Liver (tissue), 9 donors: ENCODE measurements around the gene RRAGC. TPM values are rescaled to one million over a fixed set of nuclear protein-coding genes. Genes with fewer than 3 reads are reported as not detected.

Experiments used
- DNase-seq: peaks from one replicate; pipeline ENCODE4 v3.0.0-alpha.2; 2017; ENCODE audit warnings: low spot score
- H3K27ac ChIP-seq, 2 donors: one replicate each; pipeline ENCODE4 v1.7.0; 2013; ENCODE audit warnings: inconsistent platforms in 2 of 2, low read length in 2 of 2, control low read depth in 1 of 2, low read depth in 1 of 2, mild to moderate bottlenecking in 1 of 2
- H3K27me3 ChIP-seq, 4 donors: one replicate each; pipeline versions ENCODE4 v1.6.1 to v1.7.0; 2013; ENCODE audit warnings: low read length in 3 of 4, inconsistent platforms in 1 of 4, mild to moderate bottlenecking in 1 of 4, moderate library complexity in 1 of 4; ENCODE audit not compliant: control insufficient read depth in 4 of 4, insufficient read depth in 4 of 4
- H3K36me3 ChIP-seq, 4 donors: one replicate each; pipeline versions ENCODE4 v1.6.1 to v1.7.0; 2013; ENCODE audit warnings: low read length in 3 of 4, mild to moderate bottlenecking in 3 of 4, low read depth in 1 of 4, moderate library complexity in 1 of 4; ENCODE audit not compliant: control insufficient read depth in 4 of 4, insufficient read depth in 3 of 4
- H3K4me1 ChIP-seq, 4 donors: one replicate each; pipeline versions ENCODE4 v1.6.1 to v1.7.0; 2013; ENCODE audit warnings: low read length in 3 of 4, mild to moderate bottlenecking in 3 of 4, moderate library complexity in 1 of 4; ENCODE audit not compliant: control insufficient read depth in 4 of 4, insufficient read depth in 4 of 4
- H3K4me3 ChIP-seq, 3 donors: one replicate each; pipeline versions ENCODE4 v1.6.1 to v1.7.0; 2013; ENCODE audit warnings: low read length in 3 of 3, control low read depth in 1 of 3, low read depth in 1 of 3, mild to moderate bottlenecking in 1 of 3
- H3K9ac ChIP-seq, 2 donors: one replicate each; pipeline ENCODE4 v1.7.0; 2013; ENCODE audit warnings: low read length in 2 of 2, mild to moderate bottlenecking in 2 of 2, moderate library complexity in 2 of 2, control low read depth in 1 of 2, low read depth in 1 of 2
- H3K9me3 ChIP-seq, 4 donors: one replicate each; pipeline versions ENCODE4 v1.6.1 to v1.7.0; 2013; ENCODE audit warnings: low read length in 3 of 4; ENCODE audit not compliant: control insufficient read depth in 4 of 4
- FOXA2 ChIP-seq: IDR thresholded peaks from 2 replicates; pipeline ENCODE4 v1.6.1; 2016; ENCODE audit warnings: antibody characterized with exemption
- HNF4A ChIP-seq, 2 donors: conservative IDR thresholded peaks; 2 replicates each; pipeline ENCODE4 v1.6.1; 2016; ENCODE audit warnings: antibody characterized with exemption in 2 of 2, mild to moderate bottlenecking in 2 of 2
- HNF4G ChIP-seq: IDR thresholded peaks from 2 replicates; pipeline ENCODE4 v1.6.1; 2016; ENCODE audit warnings: antibody characterized with exemption
- JUND ChIP-seq, 2 donors: IDR thresholded peaks; 2 replicates each; pipeline ENCODE4 v1.6.1; 2016; ENCODE audit warnings: antibody characterized with exemption in 2 of 2
- NR2F2 ChIP-seq: IDR thresholded peaks from 2 replicates; pipeline ENCODE4 v1.6.1; 2016; ENCODE audit warnings: antibody characterized with exemption
- RAD21 ChIP-seq, 2 donors: IDR thresholded peaks; 2 replicates each; pipeline ENCODE4 v1.6.1; 2016; ENCODE audit warnings: antibody characterized with exemption in 2 of 2, mild to moderate bottlenecking in 2 of 2
- RXRA ChIP-seq, 2 donors: IDR thresholded peaks; 2 replicates each; pipeline ENCODE4 v1.6.1; 2017 to 2018; ENCODE audit warnings: antibody characterized with exemption in 2 of 2, mild to moderate bottlenecking in 1 of 2
- SP1 ChIP-seq: IDR thresholded peaks from 2 replicates; pipeline ENCODE4 v1.6.1; 2018; ENCODE audit warnings: antibody characterized with exemption, mild to moderate bottlenecking
- TAF1 ChIP-seq: conservative IDR thresholded peaks from 2 replicates; pipeline ENCODE4 v1.6.1; 2016; ENCODE audit warnings: antibody characterized with exemption, mild to moderate bottlenecking
- YY1 ChIP-seq: IDR thresholded peaks from 2 replicates; pipeline ENCODE4 v1.6.1; 2016; ENCODE audit warnings: antibody characterized with exemption, mild to moderate bottlenecking
- WGBS: extraction: QIAGEN DNeasy Blood & Tissue Kit; methylation state at CpG from one replicate; pipeline ENCODE4 v1.1.7; 2013; 5-methylcytosine and 5-hydroxymethylcytosine counted together
- polyA plus RNA-seq, 2 donors: library from polyadenylated mRNA; stranded (reverse) in 1 of 2; unstranded in 1 of 2; fragments of 200-250 nt in 1 of 2; fragments of >200 nt in 1 of 2; fragmentation: Nextera tagmentation in 1 of 2; extraction: Ambion mirVana in 1 of 2; gene quantifications; one replicate each; pipeline versions ENCODE4 v1.2.1 to v1.2.3, GENCODE V29; 2013 to 2015
- total RNA-seq, 2 donors: library from RNA; depleted of rRNA; stranded (reverse); fragments of >200 nt; gene quantifications; one replicate each; pipeline ENCODE4 v1.2.3, GENCODE V29; 2014
- TF ChIP-seq, protein P1 (sequence below): fragments of 150-350 bp; IDR thresholded peaks from 2 replicates; pipeline ENCODE4 v1.5.1; 2017; ENCODE audit warnings: improper control_type of control experiment, low read depth, low read length; ENCODE audit not compliant: missing input control
- TF ChIP-seq, protein P2 (sequence below): IDR thresholded peaks from 2 replicates; pipeline ENCODE4 v1.6.1; 2016; ENCODE audit warnings: antibody characterized with exemption
- TF ChIP-seq, protein P3 (sequence below): IDR thresholded peaks from 2 replicates; pipeline ENCODE4 v1.6.1; 2016; ENCODE audit warnings: antibody characterized with exemption, mild to moderate bottlenecking
- donor health status: healthy.
- donor health status: healthy.
- donor health status: healthy.
- donor health status: healthy.
- donor health status: healthy.

The RRAGC gene
- total and polyA plus RNA-seq, 4 donors, result 6.6 to 10.1 (median 7.2) TPM

DNA sequence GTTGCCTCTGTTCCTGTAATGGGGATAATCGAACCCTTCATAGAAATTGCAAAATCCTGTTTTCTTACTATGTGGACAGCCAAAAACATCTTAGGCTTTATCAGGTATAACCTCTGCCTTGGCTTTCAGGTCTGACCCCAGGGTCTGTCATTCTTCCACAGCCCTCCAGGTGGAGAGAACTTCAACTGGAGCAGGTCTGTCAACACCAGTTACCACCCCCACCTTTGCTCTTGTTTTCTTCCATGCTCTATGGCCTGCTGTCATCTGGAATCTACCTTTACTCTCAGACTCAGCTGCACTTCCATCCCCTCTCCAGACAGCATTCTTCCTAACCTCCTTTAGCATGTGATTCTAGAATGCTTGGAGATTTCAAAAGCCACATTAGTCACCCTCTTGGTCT lies 32.2 kb upstream of the RRAGC start:
- no peak for DNase-seq
- Histone ChIP-seq H3K9ac (no peak overlapping the region), H3K27me3 (no peaks in the 10 kb centered on the region), H3K9me3 (no peaks in the 10 kb centered on the region), H3K4me3 (no peak overlapping the region), H3K4me1 (no peaks in the 10 kb centered on the region), H3K36me3 (no peaks in the 10 kb centered on the region), H3K27ac (no peak overlapping the region)
- 77% methylated on average over 1 of the region's 1 CpG for WGBS
- TF ChIP-seq, protein P1, sequence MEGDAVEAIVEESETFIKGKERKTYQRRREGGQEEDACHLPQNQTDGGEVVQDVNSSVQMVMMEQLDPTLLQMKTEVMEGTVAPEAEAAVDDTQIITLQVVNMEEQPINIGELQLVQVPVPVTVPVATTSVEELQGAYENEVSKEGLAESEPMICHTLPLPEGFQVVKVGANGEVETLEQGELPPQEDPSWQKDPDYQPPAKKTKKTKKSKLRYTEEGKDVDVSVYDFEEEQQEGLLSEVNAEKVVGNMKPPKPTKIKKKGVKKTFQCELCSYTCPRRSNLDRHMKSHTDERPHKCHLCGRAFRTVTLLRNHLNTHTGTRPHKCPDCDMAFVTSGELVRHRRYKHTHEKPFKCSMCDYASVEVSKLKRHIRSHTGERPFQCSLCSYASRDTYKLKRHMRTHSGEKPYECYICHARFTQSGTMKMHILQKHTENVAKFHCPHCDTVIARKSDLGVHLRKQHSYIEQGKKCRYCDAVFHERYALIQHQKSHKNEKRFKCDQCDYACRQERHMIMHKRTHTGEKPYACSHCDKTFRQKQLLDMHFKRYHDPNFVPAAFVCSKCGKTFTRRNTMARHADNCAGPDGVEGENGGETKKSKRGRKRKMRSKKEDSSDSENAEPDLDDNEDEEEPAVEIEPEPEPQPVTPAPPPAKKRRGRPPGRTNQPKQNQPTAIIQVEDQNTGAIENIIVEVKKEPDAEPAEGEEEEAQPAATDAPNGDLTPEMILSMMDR, result peak; percentile 1
- TF ChIP-seq, protein P2, sequence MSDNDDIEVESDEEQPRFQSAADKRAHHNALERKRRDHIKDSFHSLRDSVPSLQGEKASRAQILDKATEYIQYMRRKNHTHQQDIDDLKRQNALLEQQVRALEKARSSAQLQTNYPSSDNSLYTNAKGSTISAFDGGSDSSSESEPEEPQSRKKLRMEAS, result no peak

DNA sequence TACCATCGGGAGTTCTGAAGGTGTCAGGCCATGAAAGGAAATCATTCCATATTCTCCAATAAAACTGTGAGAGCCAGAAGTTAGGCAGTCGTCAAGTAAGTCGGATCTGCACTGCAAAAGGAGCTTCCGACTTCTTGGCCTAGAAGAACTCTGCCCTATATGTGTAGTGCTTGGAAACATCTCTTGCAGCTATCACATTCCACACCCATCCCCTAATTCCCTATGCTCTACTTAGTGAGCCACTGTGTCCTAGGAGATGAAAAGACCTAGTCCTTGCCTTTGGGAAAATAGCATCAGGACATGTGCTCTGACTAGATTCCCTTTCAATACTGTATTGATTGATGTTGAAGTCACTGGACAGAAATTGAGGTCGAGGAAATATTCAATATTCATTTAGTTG lies 30.0 kb upstream of the RRAGC start:
- DNase-seq, result no peak
- WGBS, result 88% methylated on average over 5 of the region's 5 CpGs
- H3K27me3 ChIP-seq, result no peaks in the 10 kb centered on the region
- no peaks in the 10 kb centered on the region for H3K9me3 ChIP-seq
- no peak overlapping the region for H3K27ac ChIP-seq
- H3K4me3 ChIP-seq, result no peak overlapping the region
- no peaks in the 10 kb centered on the region for H3K4me1 ChIP-seq
- TF ChIP-seq, protein P3, sequence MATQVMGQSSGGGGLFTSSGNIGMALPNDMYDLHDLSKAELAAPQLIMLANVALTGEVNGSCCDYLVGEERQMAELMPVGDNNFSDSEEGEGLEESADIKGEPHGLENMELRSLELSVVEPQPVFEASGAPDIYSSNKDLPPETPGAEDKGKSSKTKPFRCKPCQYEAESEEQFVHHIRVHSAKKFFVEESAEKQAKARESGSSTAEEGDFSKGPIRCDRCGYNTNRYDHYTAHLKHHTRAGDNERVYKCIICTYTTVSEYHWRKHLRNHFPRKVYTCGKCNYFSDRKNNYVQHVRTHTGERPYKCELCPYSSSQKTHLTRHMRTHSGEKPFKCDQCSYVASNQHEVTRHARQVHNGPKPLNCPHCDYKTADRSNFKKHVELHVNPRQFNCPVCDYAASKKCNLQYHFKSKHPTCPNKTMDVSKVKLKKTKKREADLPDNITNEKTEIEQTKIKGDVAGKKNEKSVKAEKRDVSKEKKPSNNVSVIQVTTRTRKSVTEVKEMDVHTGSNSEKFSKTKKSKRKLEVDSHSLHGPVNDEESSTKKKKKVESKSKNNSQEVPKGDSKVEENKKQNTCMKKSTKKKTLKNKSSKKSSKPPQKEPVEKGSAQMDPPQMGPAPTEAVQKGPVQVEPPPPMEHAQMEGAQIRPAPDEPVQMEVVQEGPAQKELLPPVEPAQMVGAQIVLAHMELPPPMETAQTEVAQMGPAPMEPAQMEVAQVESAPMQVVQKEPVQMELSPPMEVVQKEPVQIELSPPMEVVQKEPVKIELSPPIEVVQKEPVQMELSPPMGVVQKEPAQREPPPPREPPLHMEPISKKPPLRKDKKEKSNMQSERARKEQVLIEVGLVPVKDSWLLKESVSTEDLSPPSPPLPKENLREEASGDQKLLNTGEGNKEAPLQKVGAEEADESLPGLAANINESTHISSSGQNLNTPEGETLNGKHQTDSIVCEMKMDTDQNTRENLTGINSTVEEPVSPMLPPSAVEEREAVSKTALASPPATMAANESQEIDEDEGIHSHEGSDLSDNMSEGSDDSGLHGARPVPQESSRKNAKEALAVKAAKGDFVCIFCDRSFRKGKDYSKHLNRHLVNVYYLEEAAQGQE, result no peak
- TF ChIP-seq, protein P2, result no peak
- no peak for TF ChIP-seq TAF1
- no peak for TF ChIP-seq JUND (IDR thresholded peaks at IDR 0.05)
- TF ChIP-seq, protein P1, result no peak
- TF ChIP-seq HNF4G, result no peak
- no peak for TF ChIP-seq RAD21 (IDR thresholded peaks at IDR 0.05)
- TF ChIP-seq SP1, result no peak
- no peak for TF ChIP-seq NR2F2
- no peak for TF ChIP-seq FOXA2
- no peak for TF ChIP-seq YY1
- no peak for TF ChIP-seq RXRA (IDR thresholded peaks at IDR 0.05)
- TF ChIP-seq HNF4A (conservative IDR thresholded peaks at IDR 0.05), result no peak
- H3K9ac ChIP-seq, result no peak overlapping the region
- no peaks in the 10 kb centered on the region for H3K36me3 ChIP-seq
